Sigmoid colon (tissue), 7 donors: Measurements from ENCODE around the gene GRM8. TPM values are rescaled to one million over a fixed set of nuclear protein-coding genes. Genes with fewer than 3 reads are reported as not detected.

Source experiments
- DNase-seq: peaks from one replicate; pipeline ENCODE4 v3.0.0-alpha.2; 2019
- H3K27ac ChIP-seq, 4 donors: fragments of 200-600 bp; sonication (generic); one replicate each; pipeline ENCODE4 v1.5.1; 2016 to 2019; ENCODE audit warnings: mild to moderate bottlenecking in 1 of 4
- H3K27me3 ChIP-seq, 3 donors: fragments of 200-600 bp; sonication (generic); one replicate each; pipeline ENCODE4 v1.5.1; 2019; ENCODE audit warnings: mild to moderate bottlenecking in 1 of 3
- H3K36me3 ChIP-seq, 4 donors: fragments of 200-600 bp; sonication (generic); one replicate each; pipeline ENCODE4 v1.5.1; 2016 to 2019
- H3K4me1 ChIP-seq, 4 donors: fragments of 200-600 bp; sonication (generic); one replicate each; pipeline ENCODE4 v1.5.1; 2017 to 2019
- H3K4me3 ChIP-seq, 4 donors: fragments of 200-600 bp; sonication (generic); one replicate each; pipeline ENCODE4 v1.5.1; 2017 to 2019; ENCODE audit warnings: mild to moderate bottlenecking in 2 of 4, moderate library complexity in 1 of 4
- H3K9me3 ChIP-seq, 4 donors: fragments of 200-600 bp in 3 of 4; sonication (generic) in 3 of 4; one replicate each; pipeline versions ENCODE4 v1.5.1 to v1.6.1; 2013 to 2019
- EP300 ChIP-seq, 4 donors: sonication (generic); formaldehyde crosslinking; IDR thresholded peaks; one replicate each; pipeline ENCODE4 v1.6.1; 2017; ENCODE audit warnings: antibody characterized with exemption in 4 of 4
- POLR2A ChIP-seq, 2 donors: fragments of 450-650 bp; IDR thresholded peaks; one replicate each; pipeline ENCODE4 v1.6.1; 2016; ENCODE audit warnings: antibody characterized with exemption in 2 of 2, mild to moderate bottlenecking in 2 of 2, moderate library complexity in 2 of 2
- POLR2AphosphoS5 ChIP-seq, 4 donors: sonication (generic); formaldehyde crosslinking; IDR thresholded peaks; one replicate each; pipeline ENCODE4 v1.6.1; 2017; ENCODE audit warnings: antibody characterized with exemption in 4 of 4
- WGBS, 2 donors: extraction: QIAGEN DNeasy Blood & Tissue Kit; methylation state at CpG; one replicate each; pipeline ENCODE4 v1.1.7; 2013; 5-methylcytosine and 5-hydroxymethylcytosine counted together
- intact Hi-C: fragments of 100-400 bp; cut with DNase I; formaldehyde crosslinking; loops from one replicate; pipeline ENCODE4 v1.15.1; 2023
- polyA plus RNA-seq, 3 donors: library from polyadenylated mRNA; stranded (reverse); fragments of 200-250 nt; gene quantifications; one replicate each; pipeline ENCODE4 v1.2.3, GENCODE V29; 2013
- total RNA-seq, 4 donors: library from RNA; depleted of rRNA; stranded (reverse); fragments of >200 nt; gene quantifications; one replicate each; pipeline ENCODE4 v1.1.0, GENCODE V29; 2016
- TF ChIP-seq, protein P1 (sequence below), 4 experiments: fragments of 450-650 bp in 3 of 4; fragments of 200-600 bp in 1 of 4; IDR thresholded peaks; one replicate each; pipeline ENCODE4 v1.5.1; 2016 to 2019; ENCODE audit warnings: antibody characterized with exemption in 4 of 4, mild to moderate bottlenecking in 3 of 4, moderate library complexity in 2 of 4
- donor health status: healthy with polysubstance abuse.
- donor health status: Bipolar disorder and iron deficiency.
- donor health status: healthy.

Gene GRM8
- total and polyA plus RNA-seq, 7 donors: 0.27 to 1.9 (median 0.55) TPM; not detected in 4

DNA sequence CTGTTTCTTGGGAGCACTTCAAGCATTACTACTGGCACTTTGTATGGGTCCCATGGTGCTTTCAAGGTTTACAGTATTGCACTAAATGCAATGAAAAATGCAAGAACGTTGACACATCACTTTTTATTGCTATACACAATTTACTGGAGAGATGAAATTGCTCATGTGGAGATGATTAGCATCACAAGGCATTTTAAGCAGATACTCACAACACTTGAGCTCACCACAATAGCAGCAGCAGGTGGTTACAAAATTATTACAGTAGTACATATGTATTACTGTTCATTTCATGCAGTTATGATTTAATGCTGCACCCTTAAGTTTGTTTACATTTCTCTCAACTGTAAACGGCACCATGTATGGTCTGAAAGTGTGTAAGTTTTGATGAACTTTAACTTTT, 537.7 kb downstream of the GRM8 start:
- WGBS, 2 donors: 10 to 44% methylated on average over 2 of the region's 2 CpGs
- DNase-seq: no peak
- Histone ChIP-seq H3K4me3 (no peak overlapping the region), H3K27me3 (no peaks in the 10 kb centered on the region), H3K4me1 (no peaks in the 10 kb centered on the region), H3K9me3 (no peaks in the 10 kb centered on the region), H3K36me3 (no peaks in the 10 kb centered on the region), H3K27ac (no peak overlapping the region)
- TF ChIP-seq POLR2A (IDR thresholded peaks at IDR 0.05) (no peak), POLR2AphosphoS5 (IDR thresholded peaks at IDR 0.05) (no peak), EP300 (IDR thresholded peaks at IDR 0.05) (no peak)
- TF ChIP-seq, protein P1, sequence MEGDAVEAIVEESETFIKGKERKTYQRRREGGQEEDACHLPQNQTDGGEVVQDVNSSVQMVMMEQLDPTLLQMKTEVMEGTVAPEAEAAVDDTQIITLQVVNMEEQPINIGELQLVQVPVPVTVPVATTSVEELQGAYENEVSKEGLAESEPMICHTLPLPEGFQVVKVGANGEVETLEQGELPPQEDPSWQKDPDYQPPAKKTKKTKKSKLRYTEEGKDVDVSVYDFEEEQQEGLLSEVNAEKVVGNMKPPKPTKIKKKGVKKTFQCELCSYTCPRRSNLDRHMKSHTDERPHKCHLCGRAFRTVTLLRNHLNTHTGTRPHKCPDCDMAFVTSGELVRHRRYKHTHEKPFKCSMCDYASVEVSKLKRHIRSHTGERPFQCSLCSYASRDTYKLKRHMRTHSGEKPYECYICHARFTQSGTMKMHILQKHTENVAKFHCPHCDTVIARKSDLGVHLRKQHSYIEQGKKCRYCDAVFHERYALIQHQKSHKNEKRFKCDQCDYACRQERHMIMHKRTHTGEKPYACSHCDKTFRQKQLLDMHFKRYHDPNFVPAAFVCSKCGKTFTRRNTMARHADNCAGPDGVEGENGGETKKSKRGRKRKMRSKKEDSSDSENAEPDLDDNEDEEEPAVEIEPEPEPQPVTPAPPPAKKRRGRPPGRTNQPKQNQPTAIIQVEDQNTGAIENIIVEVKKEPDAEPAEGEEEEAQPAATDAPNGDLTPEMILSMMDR (IDR thresholded peaks at IDR 0.05): no peak
- intact Hi-C loops: no loop called here

DNA sequence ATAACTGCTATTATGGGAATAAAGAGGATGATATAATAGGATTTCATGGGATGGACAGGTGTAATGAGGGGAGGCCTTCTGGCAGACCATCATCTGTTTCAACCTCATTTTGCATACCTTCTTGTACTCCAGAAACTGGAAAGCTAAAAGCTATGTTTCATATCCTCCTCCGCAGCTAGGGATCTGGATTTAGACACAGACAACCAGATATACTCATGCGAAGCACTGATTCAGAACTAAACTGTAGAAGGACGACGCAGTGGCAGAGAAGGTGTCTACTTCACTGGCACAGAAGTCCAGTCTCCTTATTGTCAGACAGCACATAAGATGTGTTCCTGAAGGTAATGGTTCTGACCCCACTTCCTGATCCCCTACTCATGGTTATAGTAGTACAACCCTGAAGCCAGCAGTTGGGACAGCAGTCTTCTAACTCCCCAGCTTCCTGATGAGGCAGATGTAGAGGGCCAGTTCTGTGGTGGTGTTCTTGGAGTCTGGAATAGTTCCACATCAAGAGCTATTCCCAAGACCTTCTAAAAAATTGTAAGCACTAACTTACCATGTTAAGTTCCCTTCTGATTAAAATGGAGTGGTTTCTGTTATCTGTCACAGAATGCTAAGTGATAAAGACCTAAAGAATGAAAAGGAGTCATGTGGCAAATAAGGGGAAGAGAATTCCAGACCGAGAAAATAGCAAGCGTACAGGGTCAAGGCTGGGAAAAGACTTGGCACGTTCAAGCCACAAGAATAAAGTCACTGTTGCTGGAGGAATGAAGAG, 550.3 kb downstream of the GRM8 start:
- Histone ChIP-seq H3K9me3 (no peaks in the 10 kb centered on the region), H3K27ac (no peak overlapping the region), H3K4me3 (no peak overlapping the region), H3K4me1 (peaks cover 0 to 6% (median 0%) of the 10 kb centered on the region in 4 donors), H3K27me3 (no peaks in the 10 kb centered on the region), H3K36me3 (no peaks in the 10 kb centered on the region)
- WGBS, 2 donors: 89% methylated on average over 7 of the region's 7 CpGs
- TF ChIP-seq, protein P1 (IDR thresholded peaks at IDR 0.05): no peak
- no peak for TF ChIP-seq EP300 (IDR thresholded peaks at IDR 0.05)
- TF ChIP-seq POLR2AphosphoS5 (IDR thresholded peaks at IDR 0.05): no peak
- intact Hi-C loops: no loop called here
- no peak for DNase-seq

- Histone ChIP-seq H3K27me3 (no peaks in the 10 kb centered on the region), H3K27ac (no peak overlapping the region), H3K9me3 (no peaks in the 10 kb centered on the region), H3K4me1 (peaks cover 0 to 6% (median 0%) of the 10 kb centered on the region in 4 donors), H3K4me3 (no peak overlapping the region), H3K36me3 (no peaks in the 10 kb centered on the region)
- intact Hi-C loops: no loop called here
- TF ChIP-seq, protein P1 (IDR thresholded peaks at IDR 0.05): no peak
- no peak for TF ChIP-seq EP300 (IDR thresholded peaks at IDR 0.05)
- no peak for TF ChIP-seq POLR2A (IDR thresholded peaks at IDR 0.05)
- no peak for TF ChIP-seq POLR2AphosphoS5 (IDR thresholded peaks at IDR 0.05)
- DNase-seq: no peak
- WGBS, 2 donors: 25 to 65% methylated on average over 5 of the region's 5 CpGs
Observed at GRCh38 chr7:126700807-126701604, 551.7 kb downstream of the GRM8 start.

GRCh38 chr7:126699707-126700106, 553.0 kb downstream of the GRM8 start:
- H3K4me3 ChIP-seq: no peak overlapping the region
- no peaks in the 10 kb centered on the region for H3K36me3 ChIP-seq
- no peak for DNase-seq
- no peaks in the 10 kb centered on the region for H3K9me3 ChIP-seq
- intact Hi-C loops: no loop called here
- TF ChIP-seq EP300 (IDR thresholded peaks at IDR 0.05) (no peak), POLR2AphosphoS5 (IDR thresholded peaks at IDR 0.05) (no peak), POLR2A (IDR thresholded peaks at IDR 0.05) (no peak)
- TF ChIP-seq, protein P1 (IDR thresholded peaks at IDR 0.05): no peak
- no peaks in the 10 kb centered on the region for H3K27me3 ChIP-seq
- no peak overlapping the region for H3K27ac ChIP-seq
- H3K4me1 ChIP-seq: peaks cover 0 to 6% (median 0%) of the 10 kb centered on the region in 4 donors
